Peyer's patch (tissue), 4 donors: ENCODE measurements around the gene PLCH2.

Experiments
- CTCF ChIP-seq, 6 experiments: fragments of 450-650 bp in 4 of 6; fragments of 200-600 bp in 2 of 6; sonication (generic) in 1 of 6; IDR thresholded peaks; one replicate each; pipeline ENCODE4 v1.5.1; 2017 to 2019; ENCODE audit warnings: antibody characterized with exemption in 6 of 6, mild to moderate bottlenecking in 3 of 6, moderate library complexity in 1 of 6
- POLR2A ChIP-seq, 2 donors: fragments of 450-650 bp; IDR thresholded peaks; one replicate each; pipeline ENCODE4 v1.5.1; 2017; ENCODE audit warnings: antibody characterized with exemption in 2 of 2, mild to moderate bottlenecking in 2 of 2, moderate library complexity in 2 of 2

GRCh38 chr1:2438641-2439040 lies 37.4 kb upstream of the PLCH2 start:
- no peak for TF ChIP-seq POLR2A (IDR thresholded peaks at IDR 0.05)
- no peak for TF ChIP-seq CTCF (IDR thresholded peaks at IDR 0.05)
